Activated CD8-positive, alpha-beta T cell treated with anti-CD3 and anti-CD28 coated beads for 36 hours (primary cell): ENCODE results near the gene EFNA3. TPM values are rescaled to one million over a fixed set of nuclear protein-coding genes. Genes with fewer than 3 reads are reported as not detected.

Source experiments
- ATAC-seq: fragments of 200-7000 bp; cut with Tn5 transposase; one replicate; pipeline ENCODE4 v1.10.0; 2021; ENCODE audit warnings: mild to moderate bottlenecking, moderate library complexity
- CTCF ChIA-PET: fragments of 350-600 bp; sonication (Branson Sonifier 250); formaldehyde crosslinking; loops from one replicate; lab custom pipeline; 2021; ENCODE audit warnings: antibody characterized with exemption; lab: Charles Lee
- POLR2A ChIA-PET: fragments of 350-600 bp; sonication (Branson Sonifier 250); formaldehyde crosslinking; loops from one replicate; lab custom pipeline; 2021; ENCODE audit warnings: antibody characterized with exemption; lab: Charles Lee
- DNase-seq: peaks from one replicate; pipeline ENCODE4 v3.0.0-alpha.2; 2020
- H3K27ac Mint-ChIP-seq: one replicate; pipeline ENCODE4 v1.8.0; 2021; ENCODE audit warnings: mild to moderate bottlenecking, mixed read lengths
- H3K27me3 Mint-ChIP-seq: one replicate; pipeline ENCODE4 v1.8.0; 2021; ENCODE audit warnings: mixed read lengths
- H3K36me3 Mint-ChIP-seq: one replicate; pipeline ENCODE4 v1.8.0; 2021; ENCODE audit warnings: low read depth, mixed read lengths
- H3K4me1 Mint-ChIP-seq: one replicate; pipeline ENCODE4 v1.8.0; 2021; ENCODE audit warnings: low read depth, mixed read lengths
- H3K4me3 Mint-ChIP-seq: one replicate; pipeline ENCODE4 v1.8.0; 2021; ENCODE audit warnings: mild to moderate bottlenecking, moderate library complexity, mixed read lengths
- H3K9me3 Mint-ChIP-seq: one replicate; pipeline ENCODE4 v1.8.0; 2021; ENCODE audit warnings: mixed read lengths
- CTCF ChIP-seq: fragments of 200-600 bp; IDR thresholded peaks from one replicate; pipeline ENCODE4 v1.8.0; 2022; ENCODE audit warnings: antibody characterized with exemption, mild to moderate bottlenecking
- intact Hi-C: fragments of 100-400 bp; cut with micrococcal nuclease; formaldehyde crosslinking; loops from one replicate; pipeline ENCODE4 v1.10.0; 2022
- total RNA-seq, 2 experiments: library from RNA; stranded (reverse); gene quantifications; one replicate each; pipeline ENCODE4 v1.2.3, GENCODE V29; 2021

EFNA3 gene
- total RNA-seq, 2 experiments from 2014 or later, result 5.1 to 8.6 TPM

GRCh38 chr1:155108296-155108695 is 29.7 kb downstream of the EFNA3 start:
- POLR2A ChIA-PET, result interaction anchor here (0.8 kb wide), 1 partner anchor 16 kb away, joined by 3 read pairs; no protein-coding TSS in a partner anchor
- CTCF ChIA-PET, result interaction anchor here (0.9 to 2.3 kb wide), 3 partner anchors 17 to 59 kb away, joined by 3 to 8 read pairs (median 7); no protein-coding TSS in a partner anchor
- H3K4me1 Mint-ChIP-seq, result no peaks in the 10 kb centered on the region
- H3K9me3 Mint-ChIP-seq, result no peaks in the 10 kb centered on the region
- no peak overlapping the region for H3K27ac Mint-ChIP-seq
- no peak for TF ChIP-seq CTCF
- no peaks in the 10 kb centered on the region for H3K27me3 Mint-ChIP-seq
- intact Hi-C loops, result loop anchor here (5.0 kb wide), 1 partner anchor 59 kb away; no protein-coding TSS in a partner anchor
- no peak for ATAC-seq
- DNase-seq, result no peak
- H3K4me3 Mint-ChIP-seq, result no peak overlapping the region
- no peaks in the 10 kb centered on the region for H3K36me3 Mint-ChIP-seq

DNA sequence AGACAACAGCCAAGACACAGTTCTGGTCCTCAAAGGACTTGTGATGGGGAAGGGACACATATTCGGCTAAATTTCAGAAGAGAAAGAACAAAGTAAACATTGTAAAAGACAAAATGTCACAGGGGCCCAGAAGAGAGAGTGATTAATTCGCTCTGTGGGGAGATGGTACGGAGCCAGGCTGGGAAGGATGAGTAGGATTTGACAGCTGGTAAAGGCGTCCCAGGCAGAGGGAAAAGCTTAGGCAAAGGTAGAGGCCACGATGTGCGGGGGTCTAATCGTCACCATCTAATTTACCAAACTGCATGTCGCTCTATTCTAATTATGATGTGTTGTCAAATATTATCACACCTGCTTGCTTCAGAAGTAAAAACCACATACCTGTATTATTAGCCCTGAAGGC is 31.7 kb downstream of the EFNA3 start:
- Mint-ChIP-seq H3K4me1 (no peaks in the 10 kb centered on the region), H3K9me3 (no peaks in the 10 kb centered on the region), H3K27ac (no peak overlapping the region), H3K36me3 (no peaks in the 10 kb centered on the region), H3K4me3 (no peak overlapping the region), H3K27me3 (no peaks in the 10 kb centered on the region)
- DNase-seq (no peak), ATAC-seq (no peak)
- ChIA-PET CTCF (interaction anchor here (0.7 to 2.7 kb wide), 2 partner anchors 19 to 21 kb away, joined by 3 to 11 read pairs; no protein-coding TSS in a partner anchor), POLR2A (no interaction called here)
- intact Hi-C loops, result no loop called here
- no peak for TF ChIP-seq CTCF

DNA sequence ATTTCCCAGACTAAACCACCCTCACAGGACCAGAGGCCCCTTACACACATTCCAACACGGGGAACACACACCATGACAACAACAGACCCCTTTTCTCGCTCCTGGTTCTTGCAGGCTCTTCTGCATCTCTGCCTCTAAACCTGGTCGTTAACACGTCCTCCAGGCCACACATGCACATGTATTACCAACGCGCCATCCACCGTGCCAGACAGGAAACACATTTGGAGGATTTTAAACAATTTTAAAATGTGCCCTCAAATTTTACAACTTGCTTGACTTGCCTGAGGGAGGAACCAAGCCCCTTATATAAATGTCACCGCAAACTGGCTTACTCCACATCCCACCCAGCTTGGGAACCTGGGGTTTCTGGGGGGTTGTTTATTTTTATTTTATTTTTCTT is 32.2 kb downstream of the EFNA3 start:
- intact Hi-C loops, result no loop called here
- POLR2A ChIA-PET, result no interaction called here
- no peak overlapping the region for H3K4me3 Mint-ChIP-seq

GRCh38 chr1:155113450-155113980 is 34.9 kb downstream of the EFNA3 start:
- intact Hi-C loops, result no loop called here
- POLR2A ChIA-PET, result no interaction called here
- Mint-ChIP-seq H3K4me3 (no peak overlapping the region), H3K9me3 (no peaks in the 10 kb centered on the region), H3K27ac (no peak overlapping the region), H3K36me3 (no peaks in the 10 kb centered on the region), H3K27me3 (peaks cover 3% of the 10 kb centered on the region), H3K4me1 (no peaks in the 10 kb centered on the region)
- no peak for DNase-seq
- CTCF ChIA-PET, result no interaction called here
- no peak for ATAC-seq
- no peak for TF ChIP-seq CTCF

More for the DNA sequence above, 32.2 kb downstream of the EFNA3 start:
- CTCF ChIA-PET, result interaction anchor here (0.7 to 2.7 kb wide), 2 partner anchors 19 to 21 kb away, joined by 3 to 11 read pairs; no protein-coding TSS in a partner anchor
- H3K27ac Mint-ChIP-seq, result no peak overlapping the region
- no peaks in the 10 kb centered on the region for H3K36me3 Mint-ChIP-seq
- TF ChIP-seq CTCF, result no peak
- no peaks in the 10 kb centered on the region for H3K27me3 Mint-ChIP-seq
- no peak for ATAC-seq
- H3K4me1 Mint-ChIP-seq, result no peaks in the 10 kb centered on the region
- no peaks in the 10 kb centered on the region for H3K9me3 Mint-ChIP-seq
- no peak for DNase-seq

- Mint-ChIP-seq H3K27me3 (peaks cover 3% of the 10 kb centered on the region), H3K4me1 (no peaks in the 10 kb centered on the region), H3K9me3 (no peaks in the 10 kb centered on the region), H3K4me3 (no peak overlapping the region), H3K27ac (no peak overlapping the region), H3K36me3 (no peaks in the 10 kb centered on the region)
- POLR2A ChIA-PET, result interaction anchor here (1.2 to 1.3 kb wide), 2 partner anchors 12 to 26 kb away, joined by 3 read pairs; no protein-coding TSS in a partner anchor
- DNase-seq (no peak), ATAC-seq (no peak)
- no peak for TF ChIP-seq CTCF
- intact Hi-C loops, result no loop called here
- CTCF ChIA-PET, result interaction anchor here (0.5 to 2.9 kb wide), 5 partner anchors 12 to 412 kb away, joined by 3 to 14 read pairs (median 5); partner anchors contain the start of gene KRTCAP2
These were observed 37.6 kb downstream of the EFNA3 start for GRCh38 chr1:155116113-155116764.
